A549 (cell line): ENCODE data around the gene CCL7. TPM values are rescaled to one million over a fixed set of nuclear protein-coding genes. Genes with fewer than 3 reads are reported as not detected.
A peak's percentile ranks its signal among the peaks of the same experiment; 100 is the strongest.

ENCODE experiments used
- ATAC-seq, 2 experiments: fragments of 200-7000 bp in 1 of 2; fragments of >200 bp in 1 of 2; cut with Nextera tagmentation in 1 of 2; cut with Tn5 transposase in 1 of 2; 3 replicates each; pipeline versions ENCODE4 v1.8.0 to v1.9.1; 2018 to 2020; ENCODE audit warnings: mild to moderate bottlenecking in 1 of 2, moderate library complexity in 1 of 2
- CTCF ChIA-PET: fragments of 300-600 bp; sonication (Branson Sonifier 250); formaldehyde crosslinking; extraction: SDS; loops from one replicate; lab custom pipeline; 2021; ENCODE audit warnings: antibody characterized with exemption, inconsistent platforms; lab: Yijun Ruan, JAX
- POLR2A ChIA-PET: fragments of 350-600 bp; formaldehyde crosslinking; extraction: SDS; loops from one replicate; lab custom pipeline; 2021; ENCODE audit warnings: antibody characterized with exemption, inconsistent platforms; lab: Yijun Ruan, JAX
- DNase-seq, 2 experiments: peaks; one replicate each; pipeline versions ENCODE4 v3.0.0 to v3.0.0-alpha.2; 2011 to 2016; ENCODE audit warnings: low read depth in 1 of 2, low spot score in 1 of 2
- FAIRE-seq: peaks from 2 replicates; lab custom pipeline; 2011; peaks lifted over from hg19 to GRCh38; lab: Jason Lieb, UNC
- H3K27ac ChIP-seq, 2 experiments: fragments of >200 bp; sonication (Bioruptor Twin); formaldehyde crosslinking; 3 replicates each; pipeline ENCODE4 v1.5.1; 2016 to 2017
- H3K4me1 ChIP-seq: fragments of >200 bp; sonication (Bioruptor Twin); formaldehyde crosslinking; 3 replicates; pipeline ENCODE4 v1.6.1; 2016
- H3K4me2 ChIP-seq: fragments of >200 bp; sonication (Bioruptor Twin); formaldehyde crosslinking; 3 replicates; pipeline ENCODE4 v1.6.1; 2016
- H3K4me3 ChIP-seq: fragments of >200 bp; sonication (Bioruptor Twin); formaldehyde crosslinking; 3 replicates; pipeline ENCODE4 v1.5.1; 2016
- H3K9me3 ChIP-seq: fragments of >200 bp; sonication (Bioruptor Twin); formaldehyde crosslinking; 3 replicates; pipeline ENCODE4 v1.6.1; 2016
- BHLHE40 ChIP-seq: IDR thresholded peaks from 2 replicates; pipeline ENCODE4 v1.6.1; 2012; ENCODE audit warnings: low read depth, low read length, inconsistent platforms
- CEBPB ChIP-seq, 2 experiments: fragments of >200 bp in 1 of 2; sonication (Bioruptor Twin) in 1 of 2; formaldehyde crosslinking in 1 of 2; IDR thresholded peaks; 2 replicates each; pipeline ENCODE4 v1.6.1; 2012 to 2016
- CHD2 ChIP-seq: fragments of 150-350 bp; IDR thresholded peaks from 2 replicates; pipeline ENCODE4 v1.6.1; 2014; ENCODE audit warnings: low read length; ENCODE audit not compliant: partially characterized antibody
- EHMT2 ChIP-seq: fragments of 200-600 bp; sonication (generic); IDR thresholded peaks from 2 replicates; pipeline ENCODE4 v1.6.1; 2016; ENCODE audit warnings: antibody characterized with exemption, low read depth, mild to moderate bottlenecking, moderate library complexity
- FOSL2 ChIP-seq, 2 experiments: fragments of 450-650 bp in 1 of 2; fragments of >200 bp in 1 of 2; sonication (Bioruptor Twin) in 1 of 2; formaldehyde crosslinking; IDR thresholded peaks; 2 replicates each; pipeline versions ENCODE4 v1.5.0 to v1.6.1; 2016 to 2020; ENCODE audit warnings: mild to moderate bottlenecking in 1 of 2, moderate library complexity in 1 of 2
- HDAC2 ChIP-seq: fragments of 200-600 bp; sonication (generic); IDR thresholded peaks from 2 replicates; pipeline ENCODE4 v1.6.1; 2016
- HES2 ChIP-seq: fragments of >200 bp; sonication (Bioruptor Twin); formaldehyde crosslinking; IDR thresholded peaks from 2 replicates; pipeline ENCODE4 v1.6.1; 2016
- HEYL ChIP-seq: fragments of 250-450 bp; sonication (Bioruptor Pico); IDR thresholded peaks from 2 replicates; pipeline ENCODE4 v1.8.0; 2021; ENCODE audit warnings: mild to moderate bottlenecking, moderate library complexity
- HOXA7 ChIP-seq: fragments of 250-450 bp; sonication (Bioruptor Pico); IDR thresholded peaks from 2 replicates; pipeline ENCODE4 v1.5.0; 2020; ENCODE audit warnings: mild to moderate bottlenecking, moderate library complexity
- HOXB5 ChIP-seq: fragments of 250-450 bp; sonication (Bioruptor Pico); IDR thresholded peaks from 2 replicates; pipeline ENCODE4 v1.5.0; 2020; ENCODE audit warnings: mild to moderate bottlenecking, moderate library complexity
- JUNB ChIP-seq: fragments of >200 bp; sonication (Bioruptor Twin); formaldehyde crosslinking; IDR thresholded peaks from 2 replicates; pipeline ENCODE4 v1.6.1; 2016
- MAFK ChIP-seq: fragments of 450-650 bp; IDR thresholded peaks from 2 replicates; pipeline ENCODE4 v1.6.1; 2014; ENCODE audit not compliant: partially characterized antibody
- NFE2L2 ChIP-seq: fragments of 150-350 bp; conservative IDR thresholded peaks from 2 replicates; pipeline ENCODE4 v1.6.1; 2014; ENCODE audit warnings: low read length
- NPAS2 ChIP-seq: fragments of 250-450 bp; sonication (Bioruptor Pico); IDR thresholded peaks from 2 replicates; pipeline ENCODE4 v1.8.0; 2022; ENCODE audit warnings: mild to moderate bottlenecking, moderate library complexity, borderline replicate concordance
- PBX3 ChIP-seq: IDR thresholded peaks from 2 replicates; pipeline ENCODE4 v1.6.1; 2012
- RAD21 ChIP-seq, 2 experiments: fragments of >200 bp in 1 of 2; sonication (Bioruptor Twin) in 1 of 2; formaldehyde crosslinking in 1 of 2; IDR thresholded peaks in 1 of 2; conservative IDR thresholded peaks in 1 of 2; 2 replicates in 1 of 2; 3 replicates in 1 of 2; pipeline ENCODE4 v1.6.1; 2012 to 2018; ENCODE audit warnings: inconsistent platforms in 1 of 2
- RARB ChIP-seq: fragments of 250-450 bp; sonication (Bioruptor Pico); IDR thresholded peaks from 2 replicates; pipeline ENCODE4 v1.8.0; 2021; ENCODE audit warnings: mild to moderate bottlenecking, moderate library complexity
- RCOR1 ChIP-seq: fragments of 150-350 bp; IDR thresholded peaks from 2 replicates; pipeline ENCODE4 v1.6.1; 2014; ENCODE audit warnings: antibody characterized with exemption, low read length, low read depth
- SMC3 ChIP-seq: fragments of >200 bp; sonication (Bioruptor Twin); formaldehyde crosslinking; IDR thresholded peaks from 3 replicates; pipeline ENCODE4 v1.6.1; 2018; ENCODE audit warnings: inconsistent platforms
- SREBF2 ChIP-seq: fragments of 450-650 bp; IDR thresholded peaks from 2 replicates; pipeline ENCODE4 v1.6.1; 2014; ENCODE audit warnings: mild to moderate bottlenecking, moderate library complexity
- TFCP2L1 ChIP-seq: fragments of 250-450 bp; sonication (Bioruptor Pico); IDR thresholded peaks from 2 replicates; pipeline ENCODE4 v1.5.0; 2021; ENCODE audit warnings: mild to moderate bottlenecking
- TP53 ChIP-seq: fragments of 250-450 bp; sonication (Bioruptor Pico); IDR thresholded peaks from 2 replicates; pipeline ENCODE4 v1.5.0; 2021; ENCODE audit warnings: mild to moderate bottlenecking, moderate library complexity
- ZC3H11A ChIP-seq: fragments of 450-650 bp; IDR thresholded peaks from 2 replicates; pipeline ENCODE4 v1.6.1; 2014; ENCODE audit warnings: antibody characterized with exemption, mild to moderate bottlenecking
- ZNF302 ChIP-seq: fragments of 250-450 bp; sonication (Bioruptor Pico); IDR thresholded peaks from 2 replicates; pipeline ENCODE4 v1.9.0; 2021; ENCODE audit warnings: inconsistent platforms, mild to moderate bottlenecking, moderate library complexity
- WGBS: methylation state at CpG from one replicate; pipeline ENCODE4 v1.1.6; 2017; ENCODE audit errors: missing lambda C conversion rate; 5-methylcytosine and 5-hydroxymethylcytosine counted together
- polyA plus RNA-seq, 4 experiments: library from polyadenylated mRNA; depleted of rRNA in 3 of 4; stranded (reverse); fragments of >200 nt; fragmentation: RNase III in 1 of 4; extraction: RNeasy Plus Mini Kit Qiagen cat#74134 plus additional on column Dnase treatment in 1 of 4; gene quantifications; 2 replicates in 3 of 4; 3 replicates in 1 of 4; pipeline ENCODE4 v1.2.3, GENCODE V29; 2011 to 2017
- TF ChIP-seq, protein P1 (sequence below): fragments of 150-350 bp; IDR thresholded peaks from 2 replicates; pipeline ENCODE4 v1.6.1; 2014; ENCODE audit warnings: low read depth, mild to moderate bottlenecking, low read length
- TF ChIP-seq, protein P2 (sequence below): fragments of 450-650 bp; IDR thresholded peaks from 2 replicates; pipeline ENCODE4 v1.6.1; 2014; ENCODE audit warnings: antibody characterized with exemption

Gene CCL7
- polyA plus RNA-seq, 2 of the 4 experiments (the other 2 are of a cell fraction) = 0.17 TPM; not detected in 1

- ChIA-PET POLR2A (no interaction called here), CTCF (no interaction called here)
- TF ChIP-seq, protein P1, sequence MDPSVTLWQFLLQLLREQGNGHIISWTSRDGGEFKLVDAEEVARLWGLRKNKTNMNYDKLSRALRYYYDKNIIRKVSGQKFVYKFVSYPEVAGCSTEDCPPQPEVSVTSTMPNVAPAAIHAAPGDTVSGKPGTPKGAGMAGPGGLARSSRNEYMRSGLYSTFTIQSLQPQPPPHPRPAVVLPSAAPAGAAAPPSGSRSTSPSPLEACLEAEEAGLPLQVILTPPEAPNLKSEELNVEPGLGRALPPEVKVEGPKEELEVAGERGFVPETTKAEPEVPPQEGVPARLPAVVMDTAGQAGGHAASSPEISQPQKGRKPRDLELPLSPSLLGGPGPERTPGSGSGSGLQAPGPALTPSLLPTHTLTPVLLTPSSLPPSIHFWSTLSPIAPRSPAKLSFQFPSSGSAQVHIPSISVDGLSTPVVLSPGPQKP = no peak
- TF ChIP-seq BHLHE40 (no peak), TP53 (CRISPR knock-in tag) (no peak), SMC3 (no peak), SREBF2 (no peak), ZNF302 (no peak)
- Histone ChIP-seq H3K4me1 (no peaks in the 10 kb centered on the region), H3K9me3 (no peaks in the 10 kb centered on the region), H3K4me3 (no peak overlapping the region), H3K4me2 (no peak overlapping the region), H3K27ac (no peak overlapping the region)
- FAIRE-seq (peak; percentile 56), DNase-seq (no peak), ATAC-seq (no peak)
- WGBS = 77% methylated on average over 5 of the region's 5 CpGs
Measured at GRCh38 chr17:34261568-34262337, 8.3 kb upstream of the CCL7 start.

- Histone ChIP-seq H3K9me3 (no peaks in the 10 kb centered on the region), H3K4me2 (no peak overlapping the region), H3K27ac (no peak overlapping the region), H3K4me3 (no peak overlapping the region), H3K4me1 (0 out of 3 replicates have a peak, but pooled peaks cover 6% of the 10 kb centered on the region)
- POLR2A ChIA-PET = no interaction called here
- FAIRE-seq (no peak), DNase-seq (no peak), ATAC-seq (no peak)
- no peak for TF ChIP-seq HOXA7 (CRISPR knock-in tag)
- TF ChIP-seq HES2 = no peak
- TF ChIP-seq MAFK = no peak
- TF ChIP-seq PBX3 = no peak
- TF ChIP-seq ZC3H11A = no peak
- no peak for TF ChIP-seq HEYL (CRISPR knock-in tag)
- TF ChIP-seq RCOR1 = no peak
- no peak for TF ChIP-seq RARB (CRISPR knock-in tag)
- no peak for TF ChIP-seq SREBF2
- TF ChIP-seq NFE2L2 = no peak
- TF ChIP-seq EHMT2 = no peak
- TF ChIP-seq BHLHE40 = no peak
- no peak for TF ChIP-seq HOXB5 (CRISPR knock-in tag)
- no peak for TF ChIP-seq TFCP2L1 (CRISPR knock-in tag)
- TF ChIP-seq RAD21 (conservative IDR thresholded peaks at IDR 0.05 in 1 of 2, IDR thresholded peaks at IDR 0.05 in 1 of 2) = no peak
- CTCF ChIA-PET = interaction anchor here (1.0 to 1.6 kb wide), 2 partner anchors 65 to 96 kb away, joined by 3 to 5 read pairs; no protein-coding TSS in a partner anchor
- WGBS = 18% methylated on average over 3 of the region's 3 CpGs
Measured at GRCh38 chr17:34265711-34266110, 4.3 kb upstream of the CCL7 start.

DNA sequence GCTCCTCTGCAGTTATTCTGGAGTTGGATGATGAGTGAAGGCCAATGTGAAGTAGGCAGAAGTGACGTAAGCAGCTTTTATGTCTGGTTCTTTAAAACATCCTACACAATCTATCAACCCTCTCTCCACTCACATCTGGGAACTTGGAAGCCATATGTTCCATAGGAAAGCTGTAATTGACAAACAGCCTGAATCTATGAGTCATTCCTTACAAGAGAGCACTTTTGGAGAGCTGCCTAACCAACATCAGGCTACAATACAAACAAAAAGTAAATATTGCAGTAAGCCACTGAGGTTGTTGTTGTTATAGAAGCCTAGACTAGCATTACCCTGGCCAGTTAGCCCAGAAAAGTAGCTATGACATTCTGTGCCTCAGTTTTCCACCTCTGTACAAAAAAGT is 5.9 kb downstream of the CCL7 start:
- Histone ChIP-seq H3K4me1 (peaks cover 10% of the 10 kb centered on the region; the same call in 2 of the 3 replicates), H3K9me3 (no peaks in the 10 kb centered on the region), H3K27ac (no peak overlapping the region), H3K4me2 (peak overlapping the region; percentile 18), H3K4me3 (no peak overlapping the region)
- WGBS = 23% methylated on average over 1 of the region's 1 CpG
- CTCF ChIA-PET = interaction anchor here (2.1 to 3.5 kb wide), 2 partner anchors 27 to 85 kb away, joined by 7 to 10 read pairs; no protein-coding TSS in a partner anchor
- no peak for TF ChIP-seq CHD2
- no peak for TF ChIP-seq FOSL2 (IDR thresholded peaks at IDR 0.05)
- TF ChIP-seq FOSL2 (CRISPR knock-in tag; IDR thresholded peaks at IDR 0.05) = peak; percentile 69
- TF ChIP-seq HDAC2 = no peak
- TF ChIP-seq, protein P2, sequence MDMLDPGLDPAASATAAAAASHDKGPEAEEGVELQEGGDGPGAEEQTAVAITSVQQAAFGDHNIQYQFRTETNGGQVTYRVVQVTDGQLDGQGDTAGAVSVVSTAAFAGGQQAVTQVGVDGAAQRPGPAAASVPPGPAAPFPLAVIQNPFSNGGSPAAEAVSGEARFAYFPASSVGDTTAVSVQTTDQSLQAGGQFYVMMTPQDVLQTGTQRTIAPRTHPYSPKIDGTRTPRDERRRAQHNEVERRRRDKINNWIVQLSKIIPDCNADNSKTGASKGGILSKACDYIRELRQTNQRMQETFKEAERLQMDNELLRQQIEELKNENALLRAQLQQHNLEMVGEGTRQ = no peak
- 0 out of 2 replicates have a peak, but pooled peaks have one; percentile 15 for TF ChIP-seq JUNB
- no peak for TF ChIP-seq NPAS2 (CRISPR knock-in tag)
- peak in 1 of 2 experiments; percentile 34; a peak in 1 of 4 replicates for TF ChIP-seq CEBPB (IDR thresholded peaks at IDR 0.05)
- no peak for FAIRE-seq
- DNase-seq = peak in 1 of 2 experiments; percentile 51
- POLR2A ChIA-PET = no interaction called here
- ATAC-seq = peak; percentile 54 to 78; a peak in 4 of 6 replicates
